H1 (cell line): Measurements from ENCODE around the gene DOCK9. TPM values are rescaled to one million over a fixed set of nuclear protein-coding genes. Genes with fewer than 3 reads are reported as not detected.

Experiments
- polyA plus RNA-seq, 7 experiments: library from polyadenylated mRNA; depleted of rRNA in 3 of 7; stranded (reverse) in 5 of 7; unstranded in 2 of 7; fragments of >200 nt in 5 of 7; fragments of 200-250 nt in 2 of 7; gene quantifications; 1 replicate in 5 of 7; 2 replicates in 1 of 7; 4 replicates in 1 of 7; pipeline versions ENCODE4 v1.2.1 to v1.2.3, GENCODE V29; 2011 to 2013; ENCODE audit warnings: missing spikeins in 2 of 7, mixed read lengths in 2 of 7
- total RNA-seq: library from RNA; stranded (reverse); fragmentation: NEBNext Ultra II Directional; extraction: Animal tissue kit (Norgen Biotek cat#: 25700); gene quantifications from 2 replicates; pipeline ENCODE4 v1.2.1, GENCODE V29; 2021
- TF ChIP-seq, protein P1 (sequence below): fragments of 300-600 bp; sonication (generic); IDR thresholded peaks from 2 replicates; pipeline ENCODE4 v1.7.1; 2012; ENCODE audit warnings: low read length, moderate library complexity, mild to moderate bottlenecking, inconsistent platforms; ENCODE audit not compliant: insufficient replicate concordance

The DOCK9 gene
- total and polyA plus RNA-seq, 2 of the 8 experiments (the other 6 are each of a cell fraction or from before 2014, with no cell fraction given) = 21.6 to 31.5 TPM

DNA sequence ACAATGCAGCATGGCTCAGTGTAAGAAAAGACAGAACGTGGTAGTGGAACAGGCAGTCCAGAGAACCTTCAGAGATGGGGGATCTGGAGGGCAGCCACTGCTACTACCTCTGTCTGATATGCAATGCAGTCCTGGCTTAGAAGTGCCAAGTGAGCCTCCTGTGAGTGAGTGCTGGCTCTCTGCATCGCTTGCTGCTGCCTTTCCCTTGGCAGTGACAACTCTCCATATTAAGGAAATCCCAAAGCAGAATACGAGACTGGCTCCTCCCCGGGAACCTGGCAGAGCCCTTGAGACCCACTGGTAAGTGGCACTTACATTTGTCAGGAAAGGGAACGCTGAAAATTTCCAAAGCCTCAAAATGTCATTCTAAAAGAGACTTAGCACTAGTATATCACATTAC is 7.5 kb downstream of the DOCK9 start (continued):
- TF ChIP-seq, protein P1, sequence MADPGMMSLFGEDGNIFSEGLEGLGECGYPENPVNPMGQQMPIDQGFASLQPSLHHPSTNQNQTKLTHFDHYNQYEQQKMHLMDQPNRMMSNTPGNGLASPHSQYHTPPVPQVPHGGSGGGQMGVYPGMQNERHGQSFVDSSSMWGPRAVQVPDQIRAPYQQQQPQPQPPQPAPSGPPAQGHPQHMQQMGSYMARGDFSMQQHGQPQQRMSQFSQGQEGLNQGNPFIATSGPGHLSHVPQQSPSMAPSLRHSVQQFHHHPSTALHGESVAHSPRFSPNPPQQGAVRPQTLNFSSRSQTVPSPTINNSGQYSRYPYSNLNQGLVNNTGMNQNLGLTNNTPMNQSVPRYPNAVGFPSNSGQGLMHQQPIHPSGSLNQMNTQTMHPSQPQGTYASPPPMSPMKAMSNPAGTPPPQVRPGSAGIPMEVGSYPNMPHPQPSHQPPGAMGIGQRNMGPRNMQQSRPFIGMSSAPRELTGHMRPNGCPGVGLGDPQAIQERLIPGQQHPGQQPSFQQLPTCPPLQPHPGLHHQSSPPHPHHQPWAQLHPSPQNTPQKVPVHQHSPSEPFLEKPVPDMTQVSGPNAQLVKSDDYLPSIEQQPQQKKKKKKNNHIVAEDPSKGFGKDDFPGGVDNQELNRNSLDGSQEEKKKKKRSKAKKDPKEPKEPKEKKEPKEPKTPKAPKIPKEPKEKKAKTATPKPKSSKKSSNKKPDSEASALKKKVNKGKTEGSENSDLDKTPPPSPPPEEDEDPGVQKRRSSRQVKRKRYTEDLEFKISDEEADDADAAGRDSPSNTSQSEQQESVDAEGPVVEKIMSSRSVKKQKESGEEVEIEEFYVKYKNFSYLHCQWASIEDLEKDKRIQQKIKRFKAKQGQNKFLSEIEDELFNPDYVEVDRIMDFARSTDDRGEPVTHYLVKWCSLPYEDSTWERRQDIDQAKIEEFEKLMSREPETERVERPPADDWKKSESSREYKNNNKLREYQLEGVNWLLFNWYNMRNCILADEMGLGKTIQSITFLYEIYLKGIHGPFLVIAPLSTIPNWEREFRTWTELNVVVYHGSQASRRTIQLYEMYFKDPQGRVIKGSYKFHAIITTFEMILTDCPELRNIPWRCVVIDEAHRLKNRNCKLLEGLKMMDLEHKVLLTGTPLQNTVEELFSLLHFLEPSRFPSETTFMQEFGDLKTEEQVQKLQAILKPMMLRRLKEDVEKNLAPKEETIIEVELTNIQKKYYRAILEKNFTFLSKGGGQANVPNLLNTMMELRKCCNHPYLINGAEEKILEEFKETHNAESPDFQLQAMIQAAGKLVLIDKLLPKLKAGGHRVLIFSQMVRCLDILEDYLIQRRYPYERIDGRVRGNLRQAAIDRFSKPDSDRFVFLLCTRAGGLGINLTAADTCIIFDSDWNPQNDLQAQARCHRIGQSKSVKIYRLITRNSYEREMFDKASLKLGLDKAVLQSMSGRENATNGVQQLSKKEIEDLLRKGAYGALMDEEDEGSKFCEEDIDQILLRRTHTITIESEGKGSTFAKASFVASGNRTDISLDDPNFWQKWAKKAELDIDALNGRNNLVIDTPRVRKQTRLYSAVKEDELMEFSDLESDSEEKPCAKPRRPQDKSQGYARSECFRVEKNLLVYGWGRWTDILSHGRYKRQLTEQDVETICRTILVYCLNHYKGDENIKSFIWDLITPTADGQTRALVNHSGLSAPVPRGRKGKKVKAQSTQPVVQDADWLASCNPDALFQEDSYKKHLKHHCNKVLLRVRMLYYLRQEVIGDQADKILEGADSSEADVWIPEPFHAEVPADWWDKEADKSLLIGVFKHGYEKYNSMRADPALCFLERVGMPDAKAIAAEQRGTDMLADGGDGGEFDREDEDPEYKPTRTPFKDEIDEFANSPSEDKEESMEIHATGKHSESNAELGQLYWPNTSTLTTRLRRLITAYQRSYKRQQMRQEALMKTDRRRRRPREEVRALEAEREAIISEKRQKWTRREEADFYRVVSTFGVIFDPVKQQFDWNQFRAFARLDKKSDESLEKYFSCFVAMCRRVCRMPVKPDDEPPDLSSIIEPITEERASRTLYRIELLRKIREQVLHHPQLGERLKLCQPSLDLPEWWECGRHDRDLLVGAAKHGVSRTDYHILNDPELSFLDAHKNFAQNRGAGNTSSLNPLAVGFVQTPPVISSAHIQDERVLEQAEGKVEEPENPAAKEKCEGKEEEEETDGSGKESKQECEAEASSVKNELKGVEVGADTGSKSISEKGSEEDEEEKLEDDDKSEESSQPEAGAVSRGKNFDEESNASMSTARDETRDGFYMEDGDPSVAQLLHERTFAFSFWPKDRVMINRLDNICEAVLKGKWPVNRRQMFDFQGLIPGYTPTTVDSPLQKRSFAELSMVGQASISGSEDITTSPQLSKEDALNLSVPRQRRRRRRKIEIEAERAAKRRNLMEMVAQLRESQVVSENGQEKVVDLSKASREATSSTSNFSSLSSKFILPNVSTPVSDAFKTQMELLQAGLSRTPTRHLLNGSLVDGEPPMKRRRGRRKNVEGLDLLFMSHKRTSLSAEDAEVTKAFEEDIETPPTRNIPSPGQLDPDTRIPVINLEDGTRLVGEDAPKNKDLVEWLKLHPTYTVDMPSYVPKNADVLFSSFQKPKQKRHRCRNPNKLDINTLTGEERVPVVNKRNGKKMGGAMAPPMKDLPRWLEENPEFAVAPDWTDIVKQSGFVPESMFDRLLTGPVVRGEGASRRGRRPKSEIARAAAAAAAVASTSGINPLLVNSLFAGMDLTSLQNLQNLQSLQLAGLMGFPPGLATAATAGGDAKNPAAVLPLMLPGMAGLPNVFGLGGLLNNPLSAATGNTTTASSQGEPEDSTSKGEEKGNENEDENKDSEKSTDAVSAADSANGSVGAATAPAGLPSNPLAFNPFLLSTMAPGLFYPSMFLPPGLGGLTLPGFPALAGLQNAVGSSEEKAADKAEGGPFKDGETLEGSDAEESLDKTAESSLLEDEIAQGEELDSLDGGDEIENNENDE = no peak
- TF ChIP-seq, all 59 proteins: peak for 0
